C1 segment of cervical spinal cord (tissue), 14 donors: ENCODE data around the gene ZNF576.
A peak's percentile ranks its signal among the peaks of the same experiment; 100 is the strongest.
"Not testable (repeated sequence)": the region's sequence is repeated elsewhere in the genome, so short reads cannot be mapped to it uniquely, and the experiment has no call there.

Experiments
- DNase-seq, 14 donors: peaks; one replicate each; lab custom pipeline; 2025; lab: John Stamatoyannopoulos, UW

ZNF576 gene, protein sequence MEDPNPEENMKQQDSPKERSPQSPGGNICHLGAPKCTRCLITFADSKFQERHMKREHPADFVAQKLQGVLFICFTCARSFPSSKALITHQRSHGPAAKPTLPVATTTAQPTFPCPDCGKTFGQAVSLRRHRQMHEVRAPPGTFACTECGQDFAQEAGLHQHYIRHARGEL

DNA sequence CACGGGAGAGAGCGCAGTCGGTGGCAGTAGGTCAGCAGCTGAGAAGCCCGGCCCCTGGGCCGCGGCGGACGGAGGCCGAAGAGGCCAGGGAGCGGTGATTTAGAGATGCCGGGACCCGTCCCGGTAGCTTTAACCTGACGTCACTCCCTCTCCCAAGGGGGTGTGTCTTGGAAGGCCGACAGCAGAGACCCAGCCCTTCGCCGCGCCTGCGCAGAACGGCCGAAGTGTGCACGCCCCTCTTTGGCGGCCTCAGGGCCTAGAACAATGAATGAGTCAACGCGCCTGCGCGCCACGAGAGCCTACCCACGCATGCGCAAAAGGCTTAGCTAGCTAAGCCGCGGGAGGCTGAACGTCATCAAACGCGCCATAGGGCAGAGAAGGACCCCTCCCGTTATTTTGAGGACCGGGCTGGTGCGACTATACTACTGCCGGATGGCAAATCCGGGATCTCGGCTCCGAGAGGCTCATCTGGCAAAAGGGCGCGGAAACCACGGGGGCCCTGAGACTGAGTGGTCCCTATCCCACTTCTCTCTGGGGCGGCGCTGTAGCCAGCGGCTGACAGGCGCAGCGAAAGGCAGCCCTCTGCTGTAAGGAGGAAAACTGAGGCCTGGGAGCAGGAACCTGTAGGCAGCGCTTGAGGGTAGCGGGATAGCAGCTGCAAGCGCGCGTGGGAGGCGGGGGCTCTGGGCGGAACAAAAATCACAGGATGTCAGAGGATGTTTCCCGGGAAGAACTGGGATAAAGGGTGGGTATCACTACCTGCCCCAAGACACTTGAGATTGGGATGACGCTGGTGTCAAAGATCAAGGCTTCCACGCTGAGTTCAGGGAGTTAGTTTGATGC is at the start of gene ZNF576, which contains the start of gene IRGQ:
Gene ZNF576 (plus strand): TSS at position 597 of the 843 bp plus-strand sequence. CDS start 514 bp downstream, outside the sequence.
Gene IRGQ (minus strand): TSS at position 136 of the 843 bp plus-strand sequence. CDS start 796 bp downstream, outside the sequence.
- DNase-seq = peak; percentile 97 to 100 (median 99)

DNA sequence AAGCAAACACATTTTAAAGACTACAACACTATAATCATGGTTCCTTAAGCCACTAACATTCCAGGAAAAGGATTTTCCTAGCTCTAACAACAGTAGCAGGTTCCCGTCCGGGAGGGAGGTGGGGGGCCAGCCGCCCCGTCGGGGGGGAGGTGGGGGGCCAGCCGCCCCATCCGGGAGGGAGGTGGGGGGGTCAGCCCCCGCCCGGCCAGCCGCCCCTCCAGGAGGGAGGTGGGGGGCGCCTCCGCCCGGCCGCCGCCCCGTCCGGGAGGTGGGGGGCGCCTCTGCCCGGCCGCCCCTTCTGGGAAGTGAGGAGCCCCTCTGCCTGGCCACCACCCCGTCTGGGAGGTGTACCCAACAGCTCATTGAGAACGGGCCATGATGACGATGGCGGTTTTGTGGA is 48.5 kb upstream of the ZNF576 start:
- not testable (repeated sequence) for DNase-seq

DNA sequence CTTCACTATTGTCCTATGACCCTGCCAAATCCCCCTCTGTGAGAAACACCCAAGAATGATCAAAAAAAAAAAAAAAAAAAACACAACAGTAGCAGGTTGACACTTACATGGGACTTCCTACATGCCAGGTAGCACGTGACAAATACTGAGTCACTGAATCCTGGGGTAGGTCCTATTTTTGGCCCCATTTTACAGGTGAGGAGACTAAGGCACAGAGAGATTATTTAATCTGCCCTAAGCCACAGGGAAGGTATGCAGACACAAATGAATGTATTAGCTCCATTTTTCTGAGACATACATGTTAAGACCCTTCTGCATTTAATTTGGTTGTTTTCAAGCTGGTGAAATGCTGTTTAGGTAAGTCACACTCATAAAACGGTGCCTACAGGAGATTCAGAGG is 47.7 kb upstream of the ZNF576 start:
- DNase-seq = no peak

DNA sequence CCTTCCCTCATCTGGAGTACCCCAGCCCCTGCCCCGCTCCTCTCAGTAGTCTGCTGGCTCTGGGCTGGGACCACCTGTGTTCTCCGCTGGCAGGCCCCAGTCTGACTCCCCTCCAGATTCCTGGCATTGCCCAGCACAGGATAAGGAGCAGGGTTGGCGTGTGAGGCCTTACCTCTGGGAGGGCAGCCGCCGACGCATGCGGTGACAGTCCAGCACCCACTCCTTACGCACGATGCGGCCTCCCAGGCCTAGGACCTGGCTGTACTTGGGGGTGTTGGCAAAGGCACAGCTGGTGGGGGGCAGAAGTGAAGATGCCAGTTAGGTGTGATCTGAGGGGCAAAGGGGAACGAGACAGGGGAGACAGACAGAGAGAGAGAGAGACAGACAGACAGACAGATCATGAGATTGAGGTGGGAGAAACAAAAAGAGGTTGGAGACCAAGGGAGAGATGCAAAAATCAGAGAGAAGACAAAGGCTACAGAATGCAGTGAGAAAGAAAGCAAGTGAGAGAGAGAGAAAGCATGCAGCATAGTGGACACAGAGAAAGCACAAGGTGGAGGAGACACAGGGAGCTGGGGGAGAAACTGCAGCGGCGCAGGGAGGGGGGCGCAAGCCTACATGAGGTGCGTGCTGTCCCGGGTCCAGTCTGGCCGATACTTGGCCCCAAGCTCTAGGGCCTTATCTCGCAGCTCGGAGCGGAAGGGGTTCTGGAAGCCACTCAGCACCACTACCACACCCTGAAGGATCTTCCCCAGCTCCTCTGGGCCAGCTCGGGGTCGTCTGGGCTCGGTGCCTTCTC is 44.8 kb upstream of the ZNF576 start:
- no peak for DNase-seq

DNA sequence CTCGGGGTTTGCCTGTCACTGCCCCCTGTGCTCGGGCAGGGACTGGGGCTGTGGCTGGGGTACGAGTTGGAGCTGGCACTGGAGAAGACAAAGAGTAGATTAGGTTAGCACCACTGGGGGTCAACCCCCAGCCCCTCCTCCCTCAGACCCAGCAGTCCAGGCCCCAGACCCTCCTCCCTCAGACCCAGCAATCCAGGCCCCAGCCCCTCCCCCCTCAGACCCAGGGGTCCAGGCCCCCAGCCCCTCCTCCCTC is 44.3 kb upstream of the ZNF576 start:
- no peak for DNase-seq

DNA sequence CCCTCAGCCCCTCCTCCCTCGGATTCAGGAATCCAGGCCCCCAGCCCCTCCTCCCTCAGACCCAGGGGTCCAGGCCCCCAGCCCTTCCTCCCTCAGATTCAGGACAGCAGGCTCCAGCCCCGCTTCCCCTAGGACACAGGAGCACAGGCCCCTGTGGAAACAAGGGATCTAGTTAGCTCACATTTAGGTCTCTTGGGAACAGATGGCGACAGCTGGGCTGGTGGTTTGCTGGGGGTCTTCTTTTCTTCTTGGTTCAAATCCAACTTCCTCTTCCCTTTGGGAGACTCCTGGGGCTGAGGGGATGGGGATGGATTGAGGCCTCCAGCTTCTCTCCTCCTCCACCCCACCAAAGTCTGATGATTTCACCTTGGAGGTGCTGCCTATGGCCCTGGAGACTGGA is 43.8 kb upstream of the ZNF576 start:
- no peak for DNase-seq

DNA sequence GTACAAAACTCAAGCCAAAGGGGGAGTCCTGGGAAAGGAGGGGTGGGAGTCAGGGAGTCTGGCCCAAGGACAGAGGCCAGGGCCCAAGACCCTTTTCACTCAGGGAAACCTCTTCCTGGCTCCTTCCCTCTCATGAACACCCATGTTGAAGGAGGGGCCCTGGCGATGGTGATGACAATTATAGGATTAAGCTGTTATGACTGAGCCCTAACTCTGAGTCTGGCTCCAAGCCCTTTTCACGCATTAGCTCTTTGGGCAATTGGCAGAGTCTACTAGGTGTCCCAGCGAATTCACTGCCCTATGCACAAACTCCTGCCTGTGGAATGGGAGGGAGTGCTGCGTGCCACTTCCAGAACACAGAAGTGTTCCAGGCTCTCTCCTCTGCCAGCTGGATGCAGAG is 42.7 kb upstream of the ZNF576 start:
- no peak for DNase-seq

DNA sequence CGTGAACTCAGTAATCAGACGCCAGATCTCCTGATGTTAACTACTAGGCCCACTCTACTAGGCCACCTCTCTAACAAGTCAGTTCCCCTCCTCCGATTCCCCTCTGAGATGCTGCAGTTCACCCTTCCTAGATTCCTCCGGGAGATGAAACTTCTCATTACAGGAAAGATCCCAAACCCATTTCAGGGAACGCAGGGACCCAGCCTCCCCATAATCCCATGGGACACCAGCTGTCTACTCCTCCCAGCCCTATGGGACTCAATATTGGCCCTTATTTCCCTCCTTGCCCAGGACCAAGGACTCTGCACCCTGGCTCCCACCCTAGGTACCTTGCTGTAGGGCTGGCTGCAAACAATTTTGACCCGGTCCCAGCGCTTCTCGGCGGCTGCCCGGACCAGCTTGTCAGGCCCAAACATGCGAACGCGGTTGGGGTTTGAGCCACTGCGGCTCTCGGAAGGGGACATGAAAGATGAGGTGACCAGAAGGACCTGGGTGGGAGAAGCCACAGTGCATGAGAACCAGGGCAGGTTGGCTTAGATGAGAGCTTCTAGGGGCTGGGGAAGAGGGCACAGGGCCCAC is 42.0 kb upstream of the ZNF576 start:
- no peak for DNase-seq

DNA sequence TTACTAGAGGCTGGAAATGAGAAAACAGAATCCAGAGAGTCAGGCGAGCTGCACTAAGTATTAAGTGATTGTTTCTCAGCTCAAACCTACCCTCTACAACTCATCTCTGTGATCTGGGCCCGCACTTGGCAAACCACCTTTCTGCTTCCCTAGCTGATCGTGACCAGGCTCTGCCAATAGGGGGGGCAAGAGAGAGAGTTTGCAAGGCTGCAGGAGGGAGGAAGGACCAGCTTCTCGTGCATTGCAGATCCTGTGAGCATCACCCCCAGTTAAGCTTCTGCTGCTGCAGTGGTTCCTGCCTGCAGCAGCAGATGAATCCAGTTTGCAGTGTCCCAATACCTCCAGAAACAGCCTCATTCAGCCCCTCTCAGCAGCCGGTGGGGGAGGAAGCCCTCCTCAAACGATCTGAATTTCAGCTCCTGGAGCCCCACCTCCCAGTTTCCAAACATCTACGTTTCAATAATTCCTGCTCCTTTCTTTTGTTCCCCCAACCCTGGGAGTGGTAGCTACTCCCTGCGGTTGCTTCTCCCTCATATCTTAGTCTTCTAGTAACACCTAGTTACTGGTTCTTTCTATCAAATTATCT is 41.1 kb upstream of the ZNF576 start:
- DNase-seq = peak in 12 of 14 donors; percentile 4 to 81 (median 33)

DNA sequence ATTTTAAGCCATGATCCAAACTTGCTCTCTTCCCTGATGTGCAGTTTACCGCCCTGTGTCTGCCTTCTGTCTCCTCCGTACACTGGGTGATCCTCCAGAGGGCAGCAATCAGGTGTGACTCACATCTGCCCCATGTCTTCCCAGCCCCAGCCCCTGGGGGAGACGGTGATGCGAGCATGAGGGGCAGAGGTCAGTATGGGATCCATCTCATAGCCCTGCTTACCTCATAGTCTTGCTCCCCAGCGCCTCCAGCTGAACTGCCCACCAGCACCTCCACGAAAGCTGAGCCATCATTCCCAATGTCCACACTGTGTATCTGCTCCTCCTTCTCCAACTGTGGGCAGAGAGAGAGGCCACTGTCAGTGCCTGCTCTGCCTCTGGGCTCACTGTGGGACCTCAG is 35.7 kb upstream of the ZNF576 start:
- no peak for DNase-seq

DNA sequence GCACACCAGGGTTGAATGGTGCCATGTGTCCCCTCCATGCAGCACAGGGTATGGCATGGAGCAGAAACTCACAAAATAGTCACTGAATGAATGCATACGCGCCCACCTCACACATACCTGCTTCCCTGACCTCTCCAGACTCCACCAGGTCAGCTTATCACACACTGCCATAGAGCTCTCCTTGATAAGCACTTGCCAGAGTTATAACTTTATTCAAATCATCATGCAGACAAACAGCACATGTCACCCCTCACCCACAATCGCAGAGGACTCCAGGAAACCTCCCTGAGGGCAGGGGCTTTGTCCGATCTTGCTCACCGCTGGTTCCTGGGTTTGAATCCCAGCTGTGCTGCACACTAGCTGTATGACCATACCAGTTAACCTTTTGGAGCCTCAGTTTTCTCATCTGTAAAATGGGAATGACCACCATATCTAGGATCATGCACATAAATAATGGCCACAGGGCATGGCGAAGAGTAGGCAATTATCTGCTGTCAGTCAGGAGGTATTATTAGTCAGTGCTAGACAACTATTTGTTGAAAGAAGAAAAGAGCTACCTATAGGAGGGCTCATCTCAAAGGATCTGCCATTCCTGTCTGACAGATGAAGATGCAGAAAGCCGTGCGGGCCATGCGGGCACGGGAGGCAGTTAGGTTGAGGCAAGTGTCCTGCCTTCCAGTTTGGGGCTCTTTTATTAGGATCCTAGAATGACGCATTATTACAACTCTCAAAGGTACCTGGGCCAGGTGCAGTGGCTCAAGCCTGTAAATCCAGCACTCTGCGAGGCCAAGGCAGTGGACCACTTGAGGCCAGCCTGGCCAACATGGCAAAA is 35.0 kb upstream of the ZNF576 start:
- DNase-seq = no peak

DNA sequence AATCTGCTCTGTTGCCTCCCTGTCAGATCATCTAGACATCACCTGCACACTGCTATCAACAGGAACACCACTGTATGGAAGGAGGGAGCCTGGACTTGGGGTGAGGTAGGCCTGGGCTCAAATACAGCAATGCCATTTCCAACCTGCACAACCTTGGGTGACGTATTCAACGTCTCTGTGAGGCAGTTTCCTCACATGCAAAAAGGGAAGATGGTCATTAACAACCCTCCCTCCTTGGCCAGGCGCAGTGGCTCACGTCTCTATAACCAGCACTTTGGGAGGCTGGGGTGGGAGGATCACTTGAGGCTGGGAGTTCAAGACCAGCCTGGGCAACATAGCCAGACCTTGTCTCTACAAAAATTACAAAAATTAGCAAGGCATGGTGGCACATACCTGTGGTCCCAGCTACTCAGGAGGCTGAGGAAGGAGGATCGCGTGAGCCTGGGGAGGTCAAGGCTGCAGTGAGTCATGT is 34.1 kb upstream of the ZNF576 start:
- DNase-seq = no peak

DNA sequence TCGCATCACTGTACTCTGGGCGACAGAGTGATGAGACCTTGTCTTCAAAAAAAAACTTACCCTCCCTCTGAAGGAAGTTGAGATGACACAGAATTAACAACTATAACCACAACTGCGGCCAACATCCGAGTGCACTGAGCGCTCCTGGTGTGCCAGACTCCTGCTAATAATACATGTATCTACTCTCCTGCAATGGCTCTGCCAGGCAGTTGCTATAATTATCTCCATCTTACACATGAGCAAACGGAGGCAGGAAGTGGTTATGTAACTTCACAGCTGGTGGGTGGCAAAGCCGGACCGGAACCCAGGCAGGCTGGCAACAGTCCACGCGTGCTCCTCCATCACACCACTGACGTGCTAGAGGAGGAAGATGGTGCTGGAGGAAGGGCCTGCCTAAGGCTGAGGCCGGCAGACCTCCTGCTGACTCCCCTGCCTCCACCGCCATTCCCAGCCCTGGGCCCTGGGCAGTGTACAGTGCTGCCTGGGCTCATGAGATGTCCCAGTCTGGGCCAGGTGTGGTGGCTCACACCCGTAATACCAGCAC is 33.6 kb upstream of the ZNF576 start:
- peak in 10 of 14 donors; percentile 1 to 91 (median 41) for DNase-seq

DNA sequence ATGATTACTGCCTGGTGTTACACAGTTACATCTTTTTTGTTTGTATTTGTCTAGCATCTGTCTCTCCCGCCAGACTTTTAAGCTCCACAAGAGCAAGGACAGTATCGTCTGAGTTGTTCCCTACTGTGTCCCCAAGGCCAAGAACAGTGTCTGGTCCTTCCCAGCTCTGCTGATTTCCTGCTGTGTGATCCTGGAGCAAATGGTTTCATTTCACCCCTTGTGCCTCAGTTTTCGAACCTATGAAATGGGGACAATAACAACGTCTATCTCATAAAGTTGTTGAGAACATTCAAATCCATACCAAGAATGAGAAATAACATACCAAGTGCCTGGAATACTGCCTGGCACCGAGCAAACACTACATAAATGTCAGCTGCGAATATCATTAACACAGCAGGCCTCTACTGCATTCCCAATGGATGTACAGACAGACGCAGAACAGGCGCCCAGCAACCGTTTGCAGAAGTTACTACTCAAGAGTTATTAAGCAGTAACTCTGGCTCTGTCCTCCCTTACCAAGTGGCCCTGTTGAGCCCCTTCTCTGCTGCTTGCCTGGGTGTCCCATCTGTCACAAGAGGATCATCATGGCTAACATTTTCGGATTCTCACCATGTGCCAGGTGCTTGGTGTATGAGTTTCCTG is 32.5 kb upstream of the ZNF576 start:
- no peak for DNase-seq

DNA sequence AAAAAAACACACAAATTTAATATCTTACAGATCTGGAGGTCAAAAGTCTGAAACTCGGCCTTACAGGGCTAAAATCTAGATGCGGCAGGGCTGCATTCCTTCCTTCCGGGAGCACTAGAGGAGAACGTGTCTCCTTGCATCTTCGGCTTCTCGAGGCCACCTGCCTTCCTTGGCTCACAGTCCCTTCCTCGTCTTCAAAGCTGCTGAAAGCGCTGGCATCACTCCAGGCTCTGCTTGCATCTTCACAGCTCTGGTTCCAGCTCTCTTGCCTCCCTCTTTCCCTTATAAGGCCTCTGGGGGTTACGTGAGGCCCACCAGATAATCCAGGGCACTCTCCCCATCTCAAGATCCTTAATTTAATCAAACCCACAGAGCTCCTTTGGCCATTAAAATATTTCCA is 31.6 kb upstream of the ZNF576 start:
- DNase-seq = peak in 1 of 14 donors; percentile 67

DNA sequence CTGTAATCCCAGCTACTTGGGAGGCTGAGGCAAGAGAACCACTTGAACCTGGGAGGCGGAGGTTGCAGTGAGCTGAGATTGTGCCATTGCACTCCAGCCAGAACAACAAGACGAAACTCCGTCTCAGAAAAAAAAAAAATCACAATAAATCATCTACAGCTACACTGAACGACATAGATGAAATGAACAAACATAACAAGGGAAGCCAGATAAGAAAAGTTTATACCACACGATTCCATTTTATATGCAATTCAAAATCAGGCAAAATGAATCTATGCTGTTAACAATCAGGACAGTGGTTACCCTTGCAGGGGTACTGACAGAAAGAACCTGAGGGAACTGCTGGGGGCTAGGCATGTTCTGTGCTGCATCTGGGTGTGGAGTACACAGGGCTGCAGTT is 26.7 kb upstream of the ZNF576 start:
- no peak for DNase-seq

DNA sequence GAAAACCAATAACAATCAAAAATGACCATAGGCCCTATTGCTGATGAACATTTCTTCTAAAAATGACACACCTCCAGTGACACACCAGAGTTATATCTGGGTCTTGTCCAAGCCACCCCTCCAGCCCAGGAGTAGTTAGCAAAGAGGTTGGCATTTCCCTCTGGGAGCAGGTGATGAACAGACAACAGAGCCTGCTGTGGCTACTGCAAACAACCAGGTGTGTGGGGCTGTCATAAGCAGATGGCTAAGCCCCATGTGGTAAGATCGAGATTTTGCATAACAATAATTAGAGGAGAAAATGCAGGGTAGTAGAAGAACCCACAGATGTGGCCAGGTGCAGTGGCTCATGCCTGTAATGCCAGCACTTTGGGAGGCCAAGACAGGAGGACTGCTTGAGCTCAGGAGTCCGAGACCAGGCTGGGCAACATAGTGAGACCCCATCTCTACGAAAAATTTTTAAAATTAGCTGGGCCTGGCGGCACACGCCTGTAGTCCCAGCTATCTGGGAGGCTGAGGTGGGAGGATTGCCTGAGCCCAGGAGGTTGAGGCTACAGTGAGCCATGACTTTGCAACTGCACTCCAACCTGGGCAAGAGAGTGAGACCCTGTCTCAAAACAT is 26.1 kb upstream of the ZNF576 start:
- no peak for DNase-seq

DNA sequence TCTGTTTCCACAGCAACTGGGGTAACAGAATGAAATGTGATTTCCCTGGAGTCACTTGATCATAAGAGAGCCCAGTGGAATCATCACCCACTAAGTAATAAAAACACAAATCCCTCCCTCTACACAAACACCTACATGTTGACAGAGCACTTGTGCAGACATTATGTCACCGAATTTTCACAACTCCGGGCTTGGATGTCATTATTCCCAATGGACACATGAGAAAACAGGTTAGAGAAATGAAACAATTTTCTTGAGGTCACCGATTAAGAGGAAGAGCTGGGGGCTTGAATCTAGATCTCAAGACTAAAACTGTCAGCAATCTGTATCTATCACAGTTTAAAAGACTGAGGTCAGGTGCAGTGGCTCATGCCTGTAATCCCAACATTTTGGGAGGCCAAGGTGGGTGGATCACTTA is 24.2 kb upstream of the ZNF576 start:
- no peak for DNase-seq

DNA sequence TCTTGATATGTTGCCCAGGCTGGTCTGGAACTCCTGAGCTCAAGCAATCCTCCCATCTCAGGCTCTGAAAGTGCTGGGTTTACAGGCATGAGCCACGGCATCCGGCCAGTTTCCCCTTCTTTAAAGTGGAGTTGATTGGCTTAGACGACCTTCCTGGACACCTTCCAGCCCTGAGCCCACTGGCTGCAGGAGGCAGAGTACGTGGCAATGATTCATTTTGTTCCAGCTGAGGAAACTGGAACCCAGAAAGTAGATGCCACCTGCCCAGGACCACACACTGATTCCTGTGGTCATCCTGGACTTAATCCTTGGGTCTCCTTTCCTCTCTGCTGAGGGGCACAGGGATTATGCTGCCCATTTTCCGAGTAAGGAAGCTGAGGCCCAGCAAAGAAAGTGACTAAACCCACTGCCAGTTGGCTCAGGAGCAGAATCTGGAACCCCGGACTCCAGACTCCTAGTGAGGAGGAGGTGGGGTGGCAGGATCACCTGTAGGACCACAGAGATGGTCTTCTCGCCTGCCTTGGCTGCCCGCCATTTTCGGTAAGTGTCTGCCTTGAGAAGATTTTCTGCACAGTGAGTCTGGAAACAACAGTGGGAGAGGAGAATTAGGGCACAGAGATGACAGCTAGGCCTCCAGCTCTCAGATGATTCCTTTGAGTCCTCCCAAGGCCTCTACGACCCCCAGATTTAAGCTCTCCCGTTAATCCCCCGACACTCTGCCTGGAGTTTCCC is 21.8 kb upstream of the ZNF576 start:
- no peak for DNase-seq
